ENCODE measurements around the gene TMEM44. TPM values are rescaled to one million over a fixed set of nuclear protein-coding genes. Genes with fewer than 3 reads are reported as not detected.

TMEM44 gene
- total and polyA plus RNA-seq, 2 donors (not counting 3 experiments of a cell fraction or from before 2014, with no cell fraction given), result 93.8 to 125 TPM

GRCh38 chr3:194671511-194671899 lies 38.3 kb upstream of the TMEM44 start:
- TSS peak; percentile 68 for BruUV-seq (replicated peaks)
- Histone ChIP-seq H3K27me3 (ENCODE audit: control insufficient read depth in 2 of 2, insufficient read depth in 2 of 2, low read length in 2 of 2) (peaks cover 0 to 2% of the 10 kb centered on the region in 2 experiments), H2AFZ (ENCODE audit: low read depth, low read length) (peak overlapping the region; percentile 17), H3K9me1 (replicated peaks; ENCODE audit: control insufficient read depth, extremely low read depth, insufficient read depth, low read length) (no peaks in the 10 kb centered on the region), H3K4me3 (replicated peaks in 1 of 3; ENCODE audit: insufficient read depth in 1 of 3, low read depth in 1 of 3, low read length in 3 of 3) (peak overlapping the region; percentile 61 to 97 (median 64)), H3K9me3 (replicated peaks; ENCODE audit: control insufficient read depth, insufficient read depth, low read length) (no peaks in the 10 kb centered on the region), H3K27ac (ENCODE audit: insufficient read depth, low read depth, low read length) (peak overlapping the region; percentile 93), H3K9ac (replicated peaks; ENCODE audit: extremely low read depth, insufficient read depth, low read length) (peak overlapping the region; percentile 95), H4K20me1 (replicated peaks; ENCODE audit: control insufficient read depth, extremely low read depth, insufficient read depth, low read length) (no peaks in the 10 kb centered on the region), H3K4me1 (ENCODE audit: control insufficient read depth, extremely low read depth, insufficient read depth, low read length) (peaks cover 15% of the 10 kb centered on the region), H3K79me2 (ENCODE audit: control insufficient read depth, insufficient read depth, low read length) (peaks cover 42% of the 10 kb centered on the region), H3K36me3 (ENCODE audit: control insufficient read depth in 2 of 2, extremely low read depth in 1 of 2, insufficient read depth in 2 of 2, low read length in 2 of 2) (peaks cover 3 to 4% of the 10 kb centered on the region in 2 experiments), H3K4me2 (ENCODE audit: insufficient read depth, low read length) (peak overlapping the region; percentile 99)
- peak; percentile 80 for FAIRE-seq
- dilution Hi-C loops (cut with MboI; ENCODE audit: extremely low pct_ligation_motif_present, low sequenced_read_pairs), result no loop called here
- CTCF ChIA-PET, result interaction anchor here (0.7 to 5.0 kb wide), 35 partner anchors 10 to 599 kb away, joined by 3 to 71 read pairs (median 7); partner anchors contain the start of genes FAM43A, TMEM44 and XXYLT1
- POLR2A ChIA-PET, result interaction anchor here (1.2 to 2.6 kb wide), 7 partner anchors 10 to 600 kb away, joined by 3 to 18 read pairs (median 6); partner anchors contain the start of genes FAM43A, TMEM44 and XXYLT1
- peak; percentile 67 for DNase-seq (ENCODE audit: low read depth, low spot score)
- TF ChIP-seq CTCF (IDR thresholded peaks at IDR 0.05; ENCODE audit: extremely low read depth in 1 of 2, insufficient read depth in 1 of 2, low read depth in 1 of 2, low read length in 2 of 2) (peak; percentile 43), MYC (IDR thresholded peaks at IDR 0.05; ENCODE audit: low read depth, low read length) (no peak), EZH2 (IDR thresholded peaks at IDR 0.05; ENCODE audit: borderline replicate concordance, low read depth, low read length, severe bottlenecking) (no peak), GATA2 (IDR thresholded peaks at IDR 0.05; ENCODE audit: insufficient read depth, insufficient read length, low read depth, low read length) (no peak)
- intact Hi-C loops (cut with micrococcal nuclease), result loop anchor here (5.0 kb wide), 2 partner anchors 39 to 771 kb away; partner anchors contain the start of genes ACAP2 and TMEM44

- Histone ChIP-seq H3K9me3 (replicated peaks; ENCODE audit: control insufficient read depth, insufficient read depth, low read length) (no peaks in the 10 kb centered on the region), H2AFZ (ENCODE audit: low read depth, low read length) (no peak overlapping the region), H3K4me1 (ENCODE audit: control insufficient read depth, extremely low read depth, insufficient read depth, low read length) (peaks cover 30% of the 10 kb centered on the region), H3K27me3 (ENCODE audit: control insufficient read depth in 2 of 2, insufficient read depth in 2 of 2, low read length in 2 of 2) (no peaks in the 10 kb centered on the region), H4K20me1 (replicated peaks; ENCODE audit: control insufficient read depth, extremely low read depth, insufficient read depth, low read length) (no peaks in the 10 kb centered on the region), H3K27ac (ENCODE audit: insufficient read depth, low read depth, low read length) (no peak overlapping the region), H3K4me2 (ENCODE audit: insufficient read depth, low read length) (no peak overlapping the region), H3K9ac (replicated peaks; ENCODE audit: extremely low read depth, insufficient read depth, low read length) (no peak overlapping the region), H3K36me3 (ENCODE audit: control insufficient read depth in 2 of 2, extremely low read depth in 1 of 2, insufficient read depth in 2 of 2, low read length in 2 of 2) (peaks cover 7 to 17% of the 10 kb centered on the region in 2 experiments), H3K4me3 (replicated peaks in 1 of 3; ENCODE audit: insufficient read depth in 1 of 3, low read depth in 1 of 3, low read length in 3 of 3) (no peak overlapping the region), H3K9me1 (replicated peaks; ENCODE audit: control insufficient read depth, extremely low read depth, insufficient read depth, low read length) (no peaks in the 10 kb centered on the region), H3K79me2 (ENCODE audit: control insufficient read depth, insufficient read depth, low read length) (peaks cover 50% of the 10 kb centered on the region)
- CTCF ChIA-PET, result interaction anchor here (1.0 to 4.1 kb wide), 2 partner anchors 28 to 34 kb away, joined by 4 to 36 read pairs; partner anchors contain the start of gene TMEM44
- TF ChIP-seq GATA2 (IDR thresholded peaks at IDR 0.05; ENCODE audit: insufficient read depth, insufficient read length, low read depth, low read length) (no peak), POLR2A (IDR thresholded peaks at IDR 0.05; ENCODE audit: low read depth, low read length) (no peak), EZH2 (IDR thresholded peaks at IDR 0.05; ENCODE audit: borderline replicate concordance, low read depth, low read length, severe bottlenecking) (no peak), CTCF (IDR thresholded peaks at IDR 0.05; ENCODE audit: extremely low read depth in 1 of 2, insufficient read depth in 1 of 2, low read depth in 1 of 2, low read length in 2 of 2) (no peak), MYC (IDR thresholded peaks at IDR 0.05; ENCODE audit: low read depth, low read length) (no peak), POLR2AphosphoS5 (IDR thresholded peaks at IDR 0.05; ENCODE audit: insufficient read depth, low read depth, low read length) (no peak), MAX (IDR thresholded peaks at IDR 0.05; ENCODE audit: insufficient read depth, insufficient read length) (no peak), JUN (IDR thresholded peaks at IDR 0.05; ENCODE audit: borderline replicate concordance, insufficient read depth, insufficient read length, low read depth) (no peak), FOS (IDR thresholded peaks at IDR 0.05; ENCODE audit: borderline replicate concordance, insufficient read depth, low read length) (no peak)
- BruUV-seq (replicated peaks), result no TSS peak
- dilution Hi-C loops (cut with MboI; ENCODE audit: extremely low pct_ligation_motif_present, low sequenced_read_pairs), result no loop called here
- FAIRE-seq, result no peak
- intact Hi-C loops (cut with micrococcal nuclease), result no loop called here
- peak; percentile 26 for DNase-seq (ENCODE audit: low read depth, low spot score)
- POLR2A ChIA-PET, result no interaction called here
Measured at GRCh38 chr3:194667363-194667762, 34.1 kb upstream of the TMEM44 start.
